ENCODE measurements around the gene CPD. TPM values are rescaled to one million over a fixed set of nuclear protein-coding genes. Genes with fewer than 3 reads are reported as not detected.

The CPD gene
- polyA plus RNA-seq, 1 of the 3 experiments (the other 2 are of a cell fraction): 12.5 TPM

DNA sequence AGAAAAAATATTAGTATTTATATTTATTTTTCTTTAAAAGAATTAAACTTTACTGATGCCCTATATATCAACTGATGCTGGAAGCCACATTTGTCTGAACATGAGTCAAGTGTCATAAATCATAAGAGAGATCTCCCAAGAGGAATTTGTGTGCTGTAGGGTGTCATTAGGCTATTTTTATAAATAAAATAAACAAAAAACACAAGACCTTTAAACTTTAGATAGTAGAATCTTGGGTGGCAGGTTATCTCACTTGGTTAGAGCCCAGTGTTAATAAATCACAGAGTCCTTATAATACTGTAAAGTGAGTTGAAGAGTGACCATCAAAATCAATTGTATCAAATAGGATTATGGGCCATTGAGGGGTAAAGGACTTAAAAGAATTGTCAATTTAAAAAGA lies 21.3 kb upstream of the CPD start:
- no peak for DNase-seq
- Histone ChIP-seq H3K27me3 (ENCODE audit: insufficient read depth) (no peaks in the 10 kb centered on the region), H3F3A (replicated peaks; ENCODE audit: insufficient read depth) (no peaks in the 10 kb centered on the region), H3K4me1 (ENCODE audit: control insufficient read depth in 1 of 2, insufficient read depth in 2 of 2, low read depth in 1 of 2, low read length in 1 of 2) (no peaks in the 10 kb centered on the region), H2AFZ (ENCODE audit: low read depth) (no peak overlapping the region), H3K36me3 (replicated peaks in 1 of 2; ENCODE audit: control insufficient read depth in 1 of 2, insufficient read depth in 2 of 2, low read length in 1 of 2) (no peaks in the 10 kb centered on the region), H3K9me3 (no peaks in the 10 kb centered on the region), H3K4me2 (no peak overlapping the region), H4K20me1 (ENCODE audit: insufficient read depth) (no peaks in the 10 kb centered on the region), H3K4me3 (ENCODE audit: low read depth in 2 of 2, low read length in 1 of 2) (no peak overlapping the region), H3K27ac (ENCODE audit: low read depth in 2 of 2, low read length in 1 of 2) (no peak overlapping the region), H3K79me2 (ENCODE audit: insufficient read depth) (no peaks in the 10 kb centered on the region), H3K9ac (no peak overlapping the region), H3K9me2 (no peaks in the 10 kb centered on the region)
- ChIA-PET CTCF (interaction anchor here (1.3 kb wide), 3 partner anchors 18 to 41 kb away, joined by 4 read pairs; no protein-coding TSS in a partner anchor), POLR2A (no interaction called here)
- TF ChIP-seq, protein P1, sequence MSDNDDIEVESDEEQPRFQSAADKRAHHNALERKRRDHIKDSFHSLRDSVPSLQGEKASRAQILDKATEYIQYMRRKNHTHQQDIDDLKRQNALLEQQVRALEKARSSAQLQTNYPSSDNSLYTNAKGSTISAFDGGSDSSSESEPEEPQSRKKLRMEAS (IDR thresholded peaks at IDR 0.05; ENCODE audit: low read depth): no peak
- TF ChIP-seq MEF2A (IDR thresholded peaks at IDR 0.05; ENCODE audit: borderline replicate concordance, low read depth): no peak
- no peak for TF ChIP-seq EP300 (IDR thresholded peaks at IDR 0.05; ENCODE audit: borderline replicate concordance in 1 of 2, low read depth in 1 of 2, low read length in 1 of 2)
- no peak for TF ChIP-seq SMC3 (IDR thresholded peaks at IDR 0.05; ENCODE audit: low read depth, low read length)

DNA sequence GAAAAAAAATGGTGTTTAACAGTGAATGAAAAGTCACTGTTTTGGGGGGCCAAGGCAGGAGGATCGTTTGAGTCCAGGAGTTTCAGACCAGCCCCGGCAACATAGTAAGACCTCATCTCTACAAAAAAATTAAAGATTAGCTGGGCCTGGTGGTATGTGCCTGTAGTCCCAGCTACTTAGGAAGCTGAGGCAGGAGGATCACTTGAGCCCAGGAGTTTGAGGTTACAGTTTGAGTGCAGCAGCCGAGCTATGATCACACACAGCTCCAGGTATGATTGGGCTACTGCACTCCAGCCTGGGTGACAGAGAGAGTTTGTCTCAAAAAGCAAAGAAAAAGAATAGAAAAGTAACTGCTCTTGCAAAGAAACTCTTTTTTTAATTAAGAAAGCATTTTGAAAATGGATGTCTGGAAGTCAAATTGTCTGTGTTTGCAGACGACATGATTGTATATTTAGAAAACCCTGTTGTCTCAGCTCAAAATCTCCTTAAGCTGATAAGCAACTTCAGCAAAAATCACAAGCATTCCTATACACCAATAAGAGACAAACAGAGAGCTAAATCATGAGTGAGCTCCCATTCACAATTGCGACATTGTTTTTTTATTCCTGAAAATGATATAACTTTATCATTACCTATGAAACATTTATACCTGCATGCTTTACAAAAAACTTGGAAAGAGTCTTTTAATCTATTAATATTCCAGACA lies 20.5 kb upstream of the CPD start:
- no peaks in the 10 kb centered on the region for H3K9me3 ChIP-seq
- H4K20me1 ChIP-seq (ENCODE audit: insufficient read depth): no peaks in the 10 kb centered on the region
- TF ChIP-seq GATA2 (CRISPR knock-in tag; IDR thresholded peaks at IDR 0.05) (no peak), NFIC (IDR thresholded peaks at IDR 0.05; ENCODE audit: borderline replicate concordance) (no peak), MXI1 (IDR thresholded peaks at IDR 0.05; ENCODE audit: low read depth, low read length) (no peak), POLR2AphosphoS5 (IDR thresholded peaks at IDR 0.05; ENCODE audit: low read depth, low read length) (no peak), YY1 (IDR thresholded peaks at IDR 0.05; ENCODE audit: low read depth) (no peak), FOXJ3 (CRISPR knock-in tag; IDR thresholded peaks at IDR 0.05) (no peak), ELF1 (IDR thresholded peaks at IDR 0.05) (no peak), MEF2A (IDR thresholded peaks at IDR 0.05; ENCODE audit: borderline replicate concordance, low read depth) (no peak), CHD2 (IDR thresholded peaks at IDR 0.05; ENCODE audit: low read length, partially characterized antibody) (no peak), FOSL2 (IDR thresholded peaks at IDR 0.05; ENCODE audit: borderline replicate concordance, low read depth) (no peak)
- TF ChIP-seq, protein P2, sequence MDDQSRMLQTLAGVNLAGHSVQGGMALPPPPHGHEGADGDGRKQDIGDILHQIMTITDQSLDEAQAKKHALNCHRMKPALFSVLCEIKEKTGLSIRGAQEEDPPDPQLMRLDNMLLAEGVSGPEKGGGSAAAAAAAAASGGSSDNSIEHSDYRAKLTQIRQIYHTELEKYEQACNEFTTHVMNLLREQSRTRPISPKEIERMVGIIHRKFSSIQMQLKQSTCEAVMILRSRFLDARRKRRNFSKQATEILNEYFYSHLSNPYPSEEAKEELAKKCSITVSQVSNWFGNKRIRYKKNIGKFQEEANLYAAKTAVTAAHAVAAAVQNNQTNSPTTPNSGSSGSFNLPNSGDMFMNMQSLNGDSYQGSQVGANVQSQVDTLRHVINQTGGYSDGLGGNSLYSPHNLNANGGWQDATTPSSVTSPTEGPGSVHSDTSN (IDR thresholded peaks at IDR 0.05): no peak
- TF ChIP-seq, protein P3, sequence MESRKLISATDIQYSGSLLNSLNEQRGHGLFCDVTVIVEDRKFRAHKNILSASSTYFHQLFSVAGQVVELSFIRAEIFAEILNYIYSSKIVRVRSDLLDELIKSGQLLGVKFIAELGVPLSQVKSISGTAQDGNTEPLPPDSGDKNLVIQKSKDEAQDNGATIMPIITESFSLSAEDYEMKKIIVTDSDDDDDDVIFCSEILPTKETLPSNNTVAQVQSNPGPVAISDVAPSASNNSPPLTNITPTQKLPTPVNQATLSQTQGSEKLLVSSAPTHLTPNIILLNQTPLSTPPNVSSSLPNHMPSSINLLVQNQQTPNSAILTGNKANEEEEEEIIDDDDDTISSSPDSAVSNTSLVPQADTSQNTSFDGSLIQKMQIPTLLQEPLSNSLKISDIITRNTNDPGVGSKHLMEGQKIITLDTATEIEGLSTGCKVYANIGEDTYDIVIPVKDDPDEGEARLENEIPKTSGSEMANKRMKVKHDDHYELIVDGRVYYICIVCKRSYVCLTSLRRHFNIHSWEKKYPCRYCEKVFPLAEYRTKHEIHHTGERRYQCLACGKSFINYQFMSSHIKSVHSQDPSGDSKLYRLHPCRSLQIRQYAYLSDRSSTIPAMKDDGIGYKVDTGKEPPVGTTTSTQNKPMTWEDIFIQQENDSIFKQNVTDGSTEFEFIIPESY (IDR thresholded peaks at IDR 0.05; ENCODE audit: borderline replicate concordance, low read depth): no peak
- no peaks in the 10 kb centered on the region for H3K27me3 ChIP-seq (ENCODE audit: insufficient read depth)
- H3K27ac ChIP-seq (ENCODE audit: low read depth in 2 of 2, low read length in 1 of 2): no peak overlapping the region
- ChIA-PET CTCF (interaction anchor here (0.9 to 1.3 kb wide), 3 partner anchors 19 to 80 kb away, joined by 3 to 4 read pairs (median 4); no protein-coding TSS in a partner anchor), POLR2A (no interaction called here)
- H3K4me1 ChIP-seq (ENCODE audit: control insufficient read depth in 1 of 2, insufficient read depth in 2 of 2, low read depth in 1 of 2, low read length in 1 of 2): no peaks in the 10 kb centered on the region
- no peak overlapping the region for H3K4me2 ChIP-seq
- H3K9me2 ChIP-seq: no peaks in the 10 kb centered on the region
- H3K36me3 ChIP-seq (replicated peaks in 1 of 2; ENCODE audit: control insufficient read depth in 1 of 2, insufficient read depth in 2 of 2, low read length in 1 of 2): no peaks in the 10 kb centered on the region
- no peaks in the 10 kb centered on the region for H3F3A ChIP-seq (replicated peaks; ENCODE audit: insufficient read depth)
- no peak overlapping the region for H2AFZ ChIP-seq (ENCODE audit: low read depth)
- DNase-seq: no peak
- no peak overlapping the region for H3K4me3 ChIP-seq (ENCODE audit: low read depth in 2 of 2, low read length in 1 of 2)
- no peak overlapping the region for H3K9ac ChIP-seq
- no peaks in the 10 kb centered on the region for H3K79me2 ChIP-seq (ENCODE audit: insufficient read depth)
- WGBS (ENCODE audit: low lambda C conversion rate): 70% methylated on average over 5 of the region's 5 CpGs
